Left ventricle myocardium inferior (tissue), 1 donor: Measurements from ENCODE around the gene UBE2F. TPM values are rescaled to one million over a fixed set of nuclear protein-coding genes. Genes with fewer than 3 reads are reported as not detected.

Experiments
- DNase-seq: peaks from one replicate; pipeline ENCODE4 v3.0.0-alpha.2; 2020
- H3K27ac ChIP-seq: fragments of 200-600 bp; replicated peaks from 2 replicates; pipeline ENCODE4 v1.8.0; 2021
- H3K27me3 ChIP-seq: fragments of 200-600 bp; 2 replicates; pipeline ENCODE4 v1.8.0; 2021; ENCODE audit warnings: low read depth
- H3K36me3 ChIP-seq: fragments of 200-600 bp; 2 replicates; pipeline ENCODE4 v1.8.0; 2021
- H3K4me1 ChIP-seq: fragments of 200-600 bp; 2 replicates; pipeline ENCODE4 v1.8.0; 2021
- H3K4me3 ChIP-seq: fragments of 200-600 bp; 2 replicates; pipeline ENCODE4 v1.8.0; 2021; ENCODE audit warnings: mild to moderate bottlenecking, moderate library complexity
- H3K9me3 ChIP-seq: fragments of 200-600 bp; replicated peaks from 2 replicates; pipeline ENCODE4 v1.8.0; 2021
- intact Hi-C: fragments of 100-400 bp; cut with micrococcal nuclease; formaldehyde crosslinking; loops from one replicate; pipeline ENCODE4 v1.11.0; 2022
- long read RNA-seq: library from polyadenylated mRNA; unstranded; transcript quantifications from one replicate; pipeline ENCODE4 v2.0.0, GENCODE V29; 2021
- total RNA-seq: library from RNA; stranded (reverse); fragmentation: NEBNext Ultra II Directional; extraction: Animal tissue kit (Norgen Biotek cat#: 25700); gene quantifications from one replicate; pipeline ENCODE4 v1.2.1, GENCODE V29; 2021
- TF ChIP-seq, protein P1 (sequence below): fragments of 200-600 bp; IDR thresholded peaks from 2 replicates; pipeline ENCODE4 v1.8.0; 2021; ENCODE audit warnings: antibody characterized with exemption, mild to moderate bottlenecking, borderline replicate concordance
- donor health status: DM: no; HTN: yes; CAD: no; lungs with severe emphysema.

UBE2F gene
- total RNA-seq = 63.5 TPM
- long read RNA-seq, transcript UBE2F-201 (10 exons, 2,009 nt) = major isoform, 64 of 91 reads
- long read RNA-seq, partial matches to known transcripts = 11 of 91 reads
- long read RNA-seq, other reads (novel, unspliced or antisense) = 10 of 91 reads

GRCh38 chr2:237966565-237967462 is at the start of gene UBE2F:
UBE2F (plus strand) TSS chr2:237967014; CDS start chr2:237973108, 6,094 bp downstream.
- DNase-seq = peak; percentile 98
- H3K4me3 ChIP-seq = peak within 1 kb of the TSS; percentile 76
- H3K4me1 ChIP-seq = peaks cover 37% of the 10 kb centered on the region
- TF ChIP-seq, protein P1, sequence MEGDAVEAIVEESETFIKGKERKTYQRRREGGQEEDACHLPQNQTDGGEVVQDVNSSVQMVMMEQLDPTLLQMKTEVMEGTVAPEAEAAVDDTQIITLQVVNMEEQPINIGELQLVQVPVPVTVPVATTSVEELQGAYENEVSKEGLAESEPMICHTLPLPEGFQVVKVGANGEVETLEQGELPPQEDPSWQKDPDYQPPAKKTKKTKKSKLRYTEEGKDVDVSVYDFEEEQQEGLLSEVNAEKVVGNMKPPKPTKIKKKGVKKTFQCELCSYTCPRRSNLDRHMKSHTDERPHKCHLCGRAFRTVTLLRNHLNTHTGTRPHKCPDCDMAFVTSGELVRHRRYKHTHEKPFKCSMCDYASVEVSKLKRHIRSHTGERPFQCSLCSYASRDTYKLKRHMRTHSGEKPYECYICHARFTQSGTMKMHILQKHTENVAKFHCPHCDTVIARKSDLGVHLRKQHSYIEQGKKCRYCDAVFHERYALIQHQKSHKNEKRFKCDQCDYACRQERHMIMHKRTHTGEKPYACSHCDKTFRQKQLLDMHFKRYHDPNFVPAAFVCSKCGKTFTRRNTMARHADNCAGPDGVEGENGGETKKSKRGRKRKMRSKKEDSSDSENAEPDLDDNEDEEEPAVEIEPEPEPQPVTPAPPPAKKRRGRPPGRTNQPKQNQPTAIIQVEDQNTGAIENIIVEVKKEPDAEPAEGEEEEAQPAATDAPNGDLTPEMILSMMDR = peak; percentile 7
- peaks cover 13% of the 10 kb centered on the region for H3K9me3 ChIP-seq
- H3K27ac ChIP-seq = peak within 1 kb of the TSS; percentile 74
- intact Hi-C loops = no loop called here
- no peaks in the 10 kb centered on the region for H3K36me3 ChIP-seq
- H3K27me3 ChIP-seq = no peaks in the 10 kb centered on the region

- no peaks in the 10 kb centered on the region for H3K36me3 ChIP-seq
- no peak overlapping the region for H3K4me3 ChIP-seq
- no peak overlapping the region for H3K27ac ChIP-seq
- H3K9me3 ChIP-seq = no peaks in the 10 kb centered on the region
- DNase-seq = no peak
- H3K27me3 ChIP-seq = no peaks in the 10 kb centered on the region
- intact Hi-C loops = no loop called here
- TF ChIP-seq, protein P1 = no peak
- H3K4me1 ChIP-seq = peaks cover under 1% of the 10 kb centered on the region
Measured at GRCh38 chr2:237917696-237918374, 49.0 kb upstream of the UBE2F start.

DNA sequence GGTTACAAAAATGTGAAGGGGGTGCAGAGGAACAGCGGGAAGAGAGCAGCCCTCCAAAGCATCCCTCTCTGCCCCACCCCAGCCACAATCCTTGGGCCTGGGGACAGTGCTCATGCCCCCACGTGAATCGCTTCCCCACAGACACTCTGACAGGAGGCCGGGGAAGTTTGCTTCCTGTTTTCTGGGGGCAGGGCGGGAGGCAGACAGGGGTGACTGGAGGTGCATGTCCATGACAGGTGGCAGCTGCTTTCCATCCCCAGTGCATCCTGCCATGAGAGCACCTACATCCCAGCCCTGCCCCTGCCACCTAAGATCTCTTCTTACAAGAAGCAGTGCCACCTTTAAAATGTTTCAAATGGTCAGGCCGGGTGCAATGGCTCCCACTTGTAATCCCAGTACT is 47.2 kb upstream of the UBE2F start:
- intact Hi-C loops = no loop called here
- Histone ChIP-seq H3K4me1 (peaks cover 8% of the 10 kb centered on the region), H3K4me3 (no peak overlapping the region), H3K27me3 (no peaks in the 10 kb centered on the region), H3K9me3 (no peaks in the 10 kb centered on the region), H3K27ac (no peak overlapping the region), H3K36me3 (no peaks in the 10 kb centered on the region)
- DNase-seq = no peak
- TF ChIP-seq, protein P1 = no peak

- Histone ChIP-seq H3K9me3 (no peaks in the 10 kb centered on the region), H3K27ac (no peak overlapping the region), H3K27me3 (no peaks in the 10 kb centered on the region), H3K4me3 (no peak overlapping the region), H3K36me3 (no peaks in the 10 kb centered on the region), H3K4me1 (peaks cover 8% of the 10 kb centered on the region)
- TF ChIP-seq, protein P1 = no peak
- no peak for DNase-seq
- intact Hi-C loops = no loop called here
Measured at GRCh38 chr2:237920673-237921072, 46.1 kb upstream of the UBE2F start.

GRCh38 chr2:237921967-237922492 is 44.8 kb upstream of the UBE2F start:
- Histone ChIP-seq H3K27me3 (no peaks in the 10 kb centered on the region), H3K4me3 (no peak overlapping the region), H3K9me3 (no peaks in the 10 kb centered on the region), H3K27ac (no peak overlapping the region), H3K4me1 (peaks cover 8% of the 10 kb centered on the region), H3K36me3 (no peaks in the 10 kb centered on the region)
- DNase-seq = no peak
- intact Hi-C loops = no loop called here
- TF ChIP-seq, protein P1 = no peak
